Heart right ventricle (tissue), 16 donors: ENCODE results near the gene HTR1B. TPM values are rescaled to one million over a fixed set of nuclear protein-coding genes. Genes with fewer than 3 reads are reported as not detected.

Experiments
- ATAC-seq, 8 donors: fragments of 200-7000 bp; cut with Tn5 transposase; one replicate each; pipeline ENCODE4 v1.9.1; 2020; ENCODE audit warnings: mild to moderate bottlenecking in 8 of 8, moderate library complexity in 8 of 8, moderate number of reproducible peaks in 1 of 8
- DNase-seq, 2 donors: peaks; one replicate each; pipeline ENCODE4 v3.0.0-alpha.2; 2020
- H3K27ac ChIP-seq, 10 donors: fragments of 200-600 bp; sonication (generic) in 2 of 10; one replicate each; pipeline versions ENCODE4 v1.5.0 to v1.8.0; 2020 to 2022; ENCODE audit warnings: mild to moderate bottlenecking in 3 of 10
- H3K27me3 ChIP-seq, 7 donors: fragments of 200-600 bp; one replicate each; pipeline ENCODE4 v1.8.0; 2021 to 2022; ENCODE audit warnings: mild to moderate bottlenecking in 2 of 7
- H3K36me3 ChIP-seq, 9 donors: fragments of 200-600 bp; sonication (generic) in 1 of 9; one replicate each; pipeline versions ENCODE4 v1.5.0 to v1.8.0; 2020 to 2022; ENCODE audit warnings: mild to moderate bottlenecking in 2 of 9
- H3K4me1 ChIP-seq, 9 donors: fragments of 200-600 bp; sonication (generic) in 1 of 9; one replicate each; pipeline versions ENCODE4 v1.5.0 to v1.8.0; 2020 to 2022; ENCODE audit warnings: mild to moderate bottlenecking in 4 of 9
- H3K4me3 ChIP-seq, 10 donors: fragments of 200-600 bp; sonication (generic) in 2 of 10; one replicate each; pipeline versions ENCODE4 v1.5.0 to v1.8.0; 2020 to 2022; ENCODE audit warnings: mild to moderate bottlenecking in 7 of 10, moderate library complexity in 2 of 10
- H3K9me3 ChIP-seq, 11 donors: fragments of 200-600 bp in 10 of 11; sonication (generic) in 2 of 11; one replicate each; pipeline versions ENCODE4 v1.5.0 to v1.8.0; 2013 to 2022; ENCODE audit warnings: mild to moderate bottlenecking in 2 of 11, control low read depth in 1 of 11, moderate library complexity in 1 of 11
- WGBS, 2 donors: extraction: QIAGEN DNeasy Blood & Tissue Kit; methylation state at CpG; one replicate each; pipeline ENCODE4 v1.1.7; 2013; ENCODE audit warnings: inconsistent platforms in 1 of 2; 5-methylcytosine and 5-hydroxymethylcytosine counted together
- intact Hi-C, 10 donors: fragments of 100-400 bp; cut with DNase I; formaldehyde crosslinking; loops; one replicate each; pipeline versions ENCODE4 v1.11.1 to v1.14.2; 2022
- polyA plus RNA-seq, 2 donors: library from polyadenylated mRNA; stranded (reverse); fragments of 200-250 nt; gene quantifications; one replicate each; pipeline ENCODE4 v1.2.3, GENCODE V29; 2013
- total RNA-seq, 10 donors: library from RNA; stranded (reverse); fragmentation: NEBNext Ultra II Directional in 3 of 10; extraction: Animal tissue kit (Norgen Biotek cat#: 25700) in 3 of 10; gene quantifications; one replicate each; pipeline versions ENCODE4 v1.2.1 to v1.2.4, GENCODE V29; 2021 to 2023
- TF ChIP-seq, protein P1 (sequence below), 9 donors: fragments of 200-600 bp; sonication (generic) in 2 of 9; IDR thresholded peaks; one replicate each; pipeline versions ENCODE4 v1.5.0 to v1.8.0; 2021 to 2022; ENCODE audit warnings: antibody characterized with exemption in 9 of 9, mild to moderate bottlenecking in 5 of 9, moderate library complexity in 1 of 9
- donor health status: Arrhythmogenic right ventricular cardiomyopathy.
- donor health status: ischemic (EF 13 %, LVEDD 7.1; RV severe dilation, severe dysfunction).
- donor health status: healthy with polysubstance abuse.
- donor health status: DM: no; HTN: yes; CAD: no.
- donor health status: DM: no; HTN: no; CAD: no.
- donor health status: ischemic (EF 25% LVEDD 6.9; RV normal size, moderate dysfunction).
- donor health status: ischemic (EF 25% LVEDD 5.7; RV mildly dilated, moderate dysfunction).
- donor health status: healthy.
- donor health status: DM: yes; HTN: yes; CAD: no.
- donor health status: Ischemic cardiomyopathy.
- donor health status: ischemic (EF 35%, LVEDD 5.7; RV mildly dilated, moderate dysfunction).
- donor health status: nonischemic (EF 11% LVEDD 7.7; RV severe dilation, severe dysfunction).
- donor health status: DM: yes; HTN: yes; CAD: no.
- donor health status: PGD.
- donor health status: ischemic (EF 29% LVEDD 5.4; RV normal size, mild dysfunction).
- donor health status: nonischemic (EF 23%, LVEDD 6.1; RV moderate dilation, normal function).

HTR1B gene
- total and polyA plus RNA-seq, 12 donors = 0.12 to 0.13 TPM; not detected in 10

DNA sequence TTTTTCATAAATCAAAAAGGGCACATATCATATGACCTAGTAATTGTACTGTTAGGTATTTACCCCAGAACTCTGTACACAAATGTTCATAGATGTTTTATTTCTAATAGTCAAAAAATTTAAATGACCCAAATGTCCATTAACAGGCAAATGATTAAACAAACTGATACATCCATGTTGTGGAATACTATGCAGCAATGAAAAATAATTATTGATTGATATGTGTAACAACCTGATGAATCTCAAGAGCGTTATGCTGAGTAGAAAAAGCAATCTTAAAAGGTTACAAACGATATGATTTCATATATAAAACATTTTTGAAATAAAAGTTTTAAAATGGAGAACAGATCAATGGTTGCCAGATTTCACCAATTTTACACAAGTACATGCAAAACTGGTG, 18.1 kb downstream of the HTR1B start:
- Histone ChIP-seq H3K4me1 (no peaks in the 10 kb centered on the region), H3K27ac (no peak overlapping the region), H3K36me3 (no peaks in the 10 kb centered on the region), H3K9me3 (peaks cover 0 to 17% (median 0%) of the 10 kb centered on the region in 11 donors), H3K4me3 (no peak overlapping the region), H3K27me3 (no peaks in the 10 kb centered on the region)
- DNase-seq (no peak), ATAC-seq (no peak)
- intact Hi-C loops = no loop called here
- TF ChIP-seq, protein P1, sequence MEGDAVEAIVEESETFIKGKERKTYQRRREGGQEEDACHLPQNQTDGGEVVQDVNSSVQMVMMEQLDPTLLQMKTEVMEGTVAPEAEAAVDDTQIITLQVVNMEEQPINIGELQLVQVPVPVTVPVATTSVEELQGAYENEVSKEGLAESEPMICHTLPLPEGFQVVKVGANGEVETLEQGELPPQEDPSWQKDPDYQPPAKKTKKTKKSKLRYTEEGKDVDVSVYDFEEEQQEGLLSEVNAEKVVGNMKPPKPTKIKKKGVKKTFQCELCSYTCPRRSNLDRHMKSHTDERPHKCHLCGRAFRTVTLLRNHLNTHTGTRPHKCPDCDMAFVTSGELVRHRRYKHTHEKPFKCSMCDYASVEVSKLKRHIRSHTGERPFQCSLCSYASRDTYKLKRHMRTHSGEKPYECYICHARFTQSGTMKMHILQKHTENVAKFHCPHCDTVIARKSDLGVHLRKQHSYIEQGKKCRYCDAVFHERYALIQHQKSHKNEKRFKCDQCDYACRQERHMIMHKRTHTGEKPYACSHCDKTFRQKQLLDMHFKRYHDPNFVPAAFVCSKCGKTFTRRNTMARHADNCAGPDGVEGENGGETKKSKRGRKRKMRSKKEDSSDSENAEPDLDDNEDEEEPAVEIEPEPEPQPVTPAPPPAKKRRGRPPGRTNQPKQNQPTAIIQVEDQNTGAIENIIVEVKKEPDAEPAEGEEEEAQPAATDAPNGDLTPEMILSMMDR (IDR thresholded peaks at IDR 0.05) = no peak
- 54 to 61% methylated on average over 2 of the region's 2 CpGs for WGBS, 2 donors

DNA sequence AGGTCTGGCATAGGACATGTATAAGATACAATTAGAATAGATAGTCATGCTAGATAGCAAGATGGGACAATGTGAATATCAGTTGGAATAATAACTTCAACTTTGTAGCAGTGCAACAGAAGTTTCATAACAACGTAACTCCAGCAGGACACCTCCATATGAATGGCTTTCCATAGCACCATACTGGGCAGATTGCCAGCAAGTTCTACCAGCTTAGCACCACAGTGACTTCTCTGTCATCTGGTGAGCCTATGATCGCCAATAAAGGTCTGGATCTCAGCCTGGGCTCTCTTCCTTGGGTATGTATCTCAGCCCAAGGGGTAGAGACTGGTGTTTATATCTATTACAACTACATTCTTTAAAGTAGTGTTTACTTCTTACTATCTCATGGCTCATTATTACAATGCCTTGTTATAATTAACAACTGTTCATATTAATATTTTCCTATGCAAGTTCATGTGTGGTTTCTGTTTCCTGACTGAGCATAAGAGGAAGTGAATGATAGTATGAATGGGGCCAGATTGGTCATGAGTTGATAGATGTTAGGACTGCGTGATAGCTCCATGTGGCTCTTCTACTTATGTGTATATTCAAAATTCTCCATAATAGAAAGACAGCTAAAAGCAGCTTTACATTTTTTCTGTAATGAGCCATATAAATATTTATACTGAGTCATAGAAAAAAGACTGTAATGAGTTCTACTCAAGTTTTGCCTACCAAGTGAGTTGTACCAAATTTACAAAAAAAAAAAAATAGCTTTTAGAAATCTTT, 22.9 kb downstream of the HTR1B start:
- intact Hi-C loops = no loop called here
- ATAC-seq (no peak), DNase-seq (no peak)
- WGBS, 2 donors = 88 to 89% methylated on average over 3 of the region's 3 CpGs
- Histone ChIP-seq H3K27me3 (no peaks in the 10 kb centered on the region), H3K4me3 (no peak overlapping the region), H3K4me1 (no peaks in the 10 kb centered on the region), H3K36me3 (no peaks in the 10 kb centered on the region), H3K9me3 (peaks cover 0 to 16% (median 0%) of the 10 kb centered on the region in 11 donors), H3K27ac (no peak overlapping the region)
- TF ChIP-seq, protein P1 (IDR thresholded peaks at IDR 0.05) = no peak

DNA sequence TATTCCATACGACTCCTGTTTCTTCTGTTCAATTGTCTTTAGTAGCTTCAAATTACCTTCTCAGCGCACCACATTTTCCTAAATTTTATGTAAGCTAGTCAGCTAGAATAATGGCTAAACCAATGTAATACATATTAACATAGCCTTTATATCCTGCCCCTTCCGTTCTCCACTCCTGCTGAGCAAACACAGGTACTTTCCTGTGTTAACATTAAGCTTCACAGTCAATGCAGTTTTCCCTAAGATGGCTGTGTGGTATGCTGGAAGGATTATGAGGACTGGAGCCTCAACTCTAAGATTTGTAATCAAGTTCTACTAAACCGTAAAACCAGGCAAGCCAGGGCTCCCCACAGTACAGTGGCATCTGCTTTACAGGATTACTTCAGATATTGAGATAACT, 29.4 kb downstream of the HTR1B start:
- no peak for ATAC-seq
- intact Hi-C loops = loop anchor here in 1 of 10 donors (10.0 kb wide), 1 partner anchor 99 kb away; no protein-coding TSS in a partner anchor
- Histone ChIP-seq H3K36me3 (no peaks in the 10 kb centered on the region), H3K27me3 (no peaks in the 10 kb centered on the region), H3K4me3 (no peak overlapping the region), H3K27ac (no peak overlapping the region), H3K9me3 (no peaks in the 10 kb centered on the region), H3K4me1 (no peaks in the 10 kb centered on the region)
- 78 to 86% methylated on average over 4 of the region's 4 CpGs for WGBS, 2 donors
- TF ChIP-seq, protein P1 (IDR thresholded peaks at IDR 0.05) = no peak
- DNase-seq = no peak

DNA sequence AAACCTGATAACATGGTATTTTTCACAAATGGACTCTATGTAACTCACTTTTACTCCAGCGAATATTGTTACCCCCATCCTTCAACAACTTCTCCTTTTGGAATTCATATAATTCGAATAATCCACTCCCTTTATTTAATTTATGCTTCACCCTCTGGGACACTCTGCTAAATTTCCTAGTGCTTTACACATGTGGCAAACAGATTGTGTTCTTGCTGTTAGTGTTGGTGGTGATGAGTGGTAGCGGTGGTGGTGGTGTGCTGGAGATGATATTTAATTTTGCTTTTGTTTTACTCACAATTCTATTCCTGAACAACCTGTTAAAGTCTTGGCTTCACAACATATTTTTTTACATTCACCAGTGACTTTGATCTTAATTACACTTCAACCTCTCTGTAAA, 32.8 kb downstream of the HTR1B start:
- no peaks in the 10 kb centered on the region for H3K36me3 ChIP-seq
- no peak for DNase-seq
- H3K27ac ChIP-seq = no peak overlapping the region
- no peaks in the 10 kb centered on the region for H3K9me3 ChIP-seq
- intact Hi-C loops = loop anchor here in 1 of 10 donors (10.0 kb wide), 1 partner anchor 96 kb away; no protein-coding TSS in a partner anchor
- no peaks in the 10 kb centered on the region for H3K4me1 ChIP-seq
- WGBS, 2 donors = 87 to 90% methylated on average over 3 of the region's 3 CpGs
- TF ChIP-seq, protein P1 (IDR thresholded peaks at IDR 0.05) = no peak
- no peak for ATAC-seq
- H3K27me3 ChIP-seq = no peaks in the 10 kb centered on the region
- H3K4me3 ChIP-seq = no peak overlapping the region
